Measurements from ENCODE around the gene EEFSEC. TPM values are rescaled to one million over a fixed set of nuclear protein-coding genes. Genes with fewer than 3 reads are reported as not detected.

The EEFSEC gene
- total RNA-seq, 1 experiment from 2014 or later = 9.5 TPM

- WGBS (ENCODE audit: extremely low coverage, insufficient read length, low lambda C conversion rate) = no CpG with 5 or more reads among the region's 3 CpGs
- H3K27me3 Mint-ChIP-seq (ENCODE audit: low read depth) = no peaks in the 10 kb centered on the region
- no peak overlapping the region for H2AFZ ChIP-seq (ENCODE audit: low read length)
These were observed 116.5 kb downstream of the EEFSEC start for GRCh38 chr3:128269796-128270195.

More at GRCh38 chr3:128269796-128270195, 116.5 kb downstream of the EEFSEC start:
- no peak overlapping the region for H2BK120ac ChIP-seq (ENCODE audit: low read depth, low read length, poor library complexity, severe bottlenecking)
- peak overlapping the region; percentile 50 for H2BK5ac ChIP-seq (ENCODE audit: insufficient read length, low read length)
- H3K9ac ChIP-seq (ENCODE audit: extremely low read depth, insufficient read length, low read length) = no peak overlapping the region
- H3T11ph ChIP-seq (ENCODE audit: low read length) = no peak overlapping the region
- no peaks in the 10 kb centered on the region; a peak in 1 of 7 replicates for H3K36me3 Mint-ChIP-seq (ENCODE audit: insufficient read depth in 1 of 3, low read depth in 3 of 3)
- H3K9me3 Mint-ChIP-seq = no peaks in the 10 kb centered on the region
- H3K27me3 ChIP-seq (ENCODE audit: insufficient read depth, low read length) = no peaks in the 10 kb centered on the region
- H2BK15ac ChIP-seq (ENCODE audit: low read depth, low read length) = no peak overlapping the region
- H3K9me3 ChIP-seq (ENCODE audit: control insufficient read depth, low read depth, low read length) = no peaks in the 10 kb centered on the region
- no peaks in the 10 kb centered on the region for H3K79me1 ChIP-seq (ENCODE audit: insufficient read depth, low read depth, low read length, poor library complexity, severe bottlenecking)
- H3K4me3 Mint-ChIP-seq = no peak overlapping the region
- peaks cover 9% of the 10 kb centered on the region; the same call in 1 of the 2 replicates for H3K4me1 ChIP-seq (ENCODE audit: insufficient read depth, low read length)
- no peak for TF ChIP-seq CTCF (conservative IDR thresholded peaks at IDR 0.05)
- peak overlapping the region in 2 of 3 experiments; percentile 8 to 83; a peak in 2 of 7 replicates for H3K27ac Mint-ChIP-seq
- H3K4me2 ChIP-seq (ENCODE audit: insufficient read depth, insufficient read length, low read length) = no peak overlapping the region
- H4K91ac ChIP-seq (ENCODE audit: insufficient read length, low read depth, low read length) = no peak overlapping the region
- no peak for DNase-seq
- H4K5ac ChIP-seq (ENCODE audit: insufficient read length, low read depth, low read length) = no peak overlapping the region
- no peak overlapping the region for H3K4ac ChIP-seq (ENCODE audit: low read depth, low read length)
- H3K14ac ChIP-seq (ENCODE audit: insufficient read depth, low read length) = no peak overlapping the region
- no peaks in the 10 kb centered on the region for H4K20me1 ChIP-seq (ENCODE audit: control insufficient read depth, insufficient read depth, insufficient read length)
- no peaks in the 10 kb centered on the region for H3K79me2 ChIP-seq (ENCODE audit: insufficient read depth, low read length)
- no peak overlapping the region for H2AK5ac ChIP-seq (ENCODE audit: insufficient read length, low read length)
- no peak overlapping the region for H2BK12ac ChIP-seq (ENCODE audit: insufficient read length, low read depth, low read length)
- no peak overlapping the region for H2BK20ac ChIP-seq (ENCODE audit: low read depth, low read length, poor library complexity, severe bottlenecking)
- H3K27ac ChIP-seq (ENCODE audit: insufficient read length, low read depth, low read length) = no peak overlapping the region
- H3K18ac ChIP-seq (ENCODE audit: insufficient read length, low read depth, low read length) = no peak overlapping the region
- H3K4me1 Mint-ChIP-seq = peaks cover 24 to 32% of the 10 kb centered on the region in 2 experiments
- no peaks in the 10 kb centered on the region for H3K23me2 ChIP-seq (ENCODE audit: insufficient read length, low read depth, low read length, poor library complexity, severe bottlenecking)
- no peak overlapping the region for H3K23ac ChIP-seq (ENCODE audit: insufficient read length, low read depth, low read length)
- no peak overlapping the region for H4K8ac ChIP-seq (replicated peaks; ENCODE audit: insufficient read length, low read depth, low read length)
- no peak overlapping the region for H3K56ac ChIP-seq (ENCODE audit: insufficient read length, low read depth, low read length)
